CD4-positive, alpha-beta T cell treated with Interleukin-12 subunit alpha and Interleukin-12 subunit beta, for 1 hour (primary cell): ENCODE measurements around the gene TSPAN33.
A peak's percentile ranks its signal among the peaks of the same experiment; 100 is the strongest.

Experiments used
- DNase-seq: peaks from one replicate; pipeline ENCODE4 v3.0.0-alpha.2; 2020

The TSPAN33 gene

DNA sequence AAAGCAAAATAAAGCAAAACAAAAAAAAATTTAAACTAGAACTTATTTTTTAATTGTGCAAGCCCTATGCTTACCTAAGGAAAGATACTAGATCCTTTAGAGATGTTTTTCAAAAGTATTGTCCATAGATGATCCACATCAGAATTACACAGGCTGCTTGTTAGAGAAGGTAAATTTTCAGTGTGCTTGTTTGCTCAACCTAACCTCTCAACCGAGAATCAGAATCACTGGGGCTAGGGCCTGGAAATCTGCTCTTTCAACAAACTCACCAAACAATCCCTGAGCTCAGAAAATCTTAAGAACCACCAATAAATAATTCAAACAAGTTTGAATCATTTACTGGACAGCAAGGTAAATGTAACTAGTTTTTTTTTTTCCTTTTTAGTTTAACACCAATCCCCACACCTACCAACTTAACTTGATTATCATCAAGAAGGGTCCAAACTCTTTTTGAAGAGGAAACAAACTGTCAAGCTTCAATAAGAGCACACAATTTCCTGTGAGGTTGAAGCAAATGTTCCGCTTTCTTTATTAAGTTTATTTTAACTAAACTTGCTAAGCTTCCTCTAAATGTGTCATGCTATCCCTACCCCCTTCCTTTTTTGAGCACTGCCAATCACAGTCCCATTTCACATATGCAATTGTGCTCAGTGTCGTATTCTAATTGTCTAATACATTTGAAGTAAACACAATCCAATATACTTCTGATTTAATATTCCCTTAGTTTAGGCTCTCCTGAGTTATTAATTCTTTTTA, 7.4 kb upstream of the TSPAN33 start:
- peak; percentile 11 for DNase-seq

DNA sequence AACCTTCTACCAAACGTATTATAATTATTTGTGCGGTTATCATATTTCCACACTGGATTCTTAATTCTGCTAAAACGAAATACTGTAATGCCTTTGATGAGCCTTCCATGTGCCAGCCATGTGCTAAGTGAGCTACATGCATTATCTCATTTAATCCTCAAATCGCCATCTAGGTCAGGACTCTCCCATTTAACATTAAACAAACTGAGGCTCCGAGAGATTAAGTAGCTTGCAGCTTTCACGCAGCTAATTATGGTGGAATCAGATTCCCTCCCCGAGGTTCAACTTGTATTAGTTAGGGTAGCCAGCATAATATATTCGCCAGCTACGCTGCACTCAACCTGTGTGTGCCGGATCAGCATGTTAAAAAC, 798 bp upstream of the TSPAN33 start:
- DNase-seq, result no peak

DNA sequence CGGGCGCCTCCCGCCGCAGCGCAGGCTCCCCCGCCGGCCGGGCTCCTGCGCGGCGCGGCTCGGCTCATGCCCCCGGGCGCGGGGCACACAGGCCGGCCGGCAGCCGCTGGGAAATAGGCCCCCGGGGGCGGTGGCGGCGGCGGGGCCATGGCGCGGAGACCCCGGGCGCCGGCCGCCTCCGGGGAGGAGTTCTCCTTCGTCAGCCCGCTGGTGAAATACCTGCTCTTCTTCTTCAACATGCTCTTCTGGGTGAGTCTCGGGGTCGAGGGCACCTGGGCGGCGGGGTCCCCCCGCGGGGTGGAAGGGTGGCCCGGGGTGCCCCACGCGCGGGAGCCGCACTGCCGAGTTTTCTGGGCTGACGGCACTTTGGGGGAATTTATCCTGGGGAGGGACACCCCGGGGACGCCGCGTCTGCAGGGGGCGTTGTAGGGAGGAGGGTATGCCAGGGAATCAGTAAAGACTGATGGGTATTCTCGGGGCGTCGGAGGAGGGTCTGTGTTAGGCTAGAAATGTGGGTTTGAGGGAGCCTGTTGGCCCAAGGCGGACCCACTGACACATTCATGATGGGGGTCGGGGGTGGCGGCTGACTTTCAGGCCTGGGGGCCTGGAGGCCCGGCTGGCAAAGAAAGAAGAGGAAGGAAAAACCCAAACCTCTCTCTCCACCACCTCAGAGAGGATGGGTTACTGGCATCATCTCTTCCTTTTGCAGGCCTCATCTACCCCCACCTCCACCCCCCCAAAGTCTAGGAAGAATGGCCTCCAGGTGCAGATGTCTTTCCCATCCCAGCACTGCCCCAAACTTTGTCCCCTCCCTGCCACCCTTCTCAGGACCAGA, 544 bp downstream of the TSPAN33 start:
- peak; percentile 19 for DNase-seq

DNA sequence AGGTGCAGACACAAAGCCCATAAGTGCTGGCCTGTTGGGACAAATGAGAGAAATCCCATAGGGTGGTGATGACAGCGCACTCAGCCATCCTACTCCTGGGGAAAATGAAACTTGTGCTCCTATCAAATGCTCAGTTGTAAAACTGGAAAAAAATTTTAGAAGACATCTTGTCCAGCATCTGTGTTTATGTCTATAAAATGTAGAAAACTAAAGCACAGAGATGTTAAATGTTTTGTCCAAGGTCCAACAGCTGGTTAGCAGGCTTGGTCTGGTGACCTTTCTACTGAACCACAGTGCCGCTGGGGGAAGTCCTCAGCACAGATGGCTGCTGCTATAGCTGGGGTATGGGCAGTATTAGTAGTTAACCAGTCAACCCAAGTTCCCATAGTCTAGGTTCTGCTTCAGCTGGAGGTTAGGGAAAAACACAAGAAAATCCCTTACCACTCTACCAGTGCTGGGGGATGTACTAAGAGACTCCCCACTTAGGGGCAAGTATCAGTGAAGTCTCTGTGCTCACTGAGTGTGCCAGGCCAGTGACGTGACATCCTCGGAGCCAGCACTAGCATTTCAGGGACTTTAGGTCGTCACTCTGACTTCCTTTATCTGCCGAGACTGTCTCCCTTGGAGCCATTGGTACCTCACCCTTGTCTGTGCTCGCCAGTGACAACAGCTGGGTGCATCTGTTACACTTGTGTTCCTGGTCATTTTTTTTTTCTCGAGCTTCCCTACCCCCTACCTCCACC, 1.9 kb downstream of the TSPAN33 start:
- no peak for DNase-seq

DNA sequence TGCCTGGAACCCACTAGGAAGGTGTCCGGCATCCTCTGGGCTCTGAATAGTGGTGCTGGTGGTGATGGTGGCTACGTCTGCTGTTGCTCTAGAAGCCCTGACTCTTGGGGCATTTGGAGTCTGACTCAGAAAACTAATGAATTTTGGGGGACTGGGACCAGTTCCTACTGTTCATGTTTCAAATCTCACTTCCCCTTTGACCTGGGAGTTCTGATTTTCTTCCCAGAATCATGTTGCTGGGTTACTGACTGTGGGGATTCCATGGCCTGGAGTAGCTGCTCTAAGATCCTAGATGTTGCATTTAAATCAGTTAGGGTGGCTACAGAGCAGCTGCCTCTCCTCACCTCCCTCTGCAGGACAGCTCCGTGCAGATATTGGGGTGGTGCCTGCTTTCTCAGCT, 3.2 kb downstream of the TSPAN33 start:
- DNase-seq, result no peak

DNA sequence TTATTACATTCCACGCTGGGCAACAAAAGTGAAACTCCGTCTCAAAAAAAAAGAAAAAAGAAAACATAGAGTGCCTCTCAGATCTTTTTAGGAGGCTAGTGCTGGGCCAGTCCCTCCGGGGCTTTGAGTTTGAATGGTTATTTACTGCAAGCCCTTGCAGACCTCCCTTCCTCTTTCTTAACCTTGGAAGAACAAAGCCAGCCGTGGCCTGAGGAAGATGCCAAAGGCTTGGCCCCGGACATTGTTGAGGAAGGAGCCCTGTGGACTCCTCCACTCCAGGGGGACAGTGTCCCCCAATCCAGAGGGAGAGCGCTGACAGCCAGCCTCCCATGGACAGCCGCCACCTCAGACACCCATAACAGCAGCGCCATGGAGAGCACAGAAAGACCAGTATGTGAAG, 5.0 kb downstream of the TSPAN33 start:
- no peak for DNase-seq

DNA sequence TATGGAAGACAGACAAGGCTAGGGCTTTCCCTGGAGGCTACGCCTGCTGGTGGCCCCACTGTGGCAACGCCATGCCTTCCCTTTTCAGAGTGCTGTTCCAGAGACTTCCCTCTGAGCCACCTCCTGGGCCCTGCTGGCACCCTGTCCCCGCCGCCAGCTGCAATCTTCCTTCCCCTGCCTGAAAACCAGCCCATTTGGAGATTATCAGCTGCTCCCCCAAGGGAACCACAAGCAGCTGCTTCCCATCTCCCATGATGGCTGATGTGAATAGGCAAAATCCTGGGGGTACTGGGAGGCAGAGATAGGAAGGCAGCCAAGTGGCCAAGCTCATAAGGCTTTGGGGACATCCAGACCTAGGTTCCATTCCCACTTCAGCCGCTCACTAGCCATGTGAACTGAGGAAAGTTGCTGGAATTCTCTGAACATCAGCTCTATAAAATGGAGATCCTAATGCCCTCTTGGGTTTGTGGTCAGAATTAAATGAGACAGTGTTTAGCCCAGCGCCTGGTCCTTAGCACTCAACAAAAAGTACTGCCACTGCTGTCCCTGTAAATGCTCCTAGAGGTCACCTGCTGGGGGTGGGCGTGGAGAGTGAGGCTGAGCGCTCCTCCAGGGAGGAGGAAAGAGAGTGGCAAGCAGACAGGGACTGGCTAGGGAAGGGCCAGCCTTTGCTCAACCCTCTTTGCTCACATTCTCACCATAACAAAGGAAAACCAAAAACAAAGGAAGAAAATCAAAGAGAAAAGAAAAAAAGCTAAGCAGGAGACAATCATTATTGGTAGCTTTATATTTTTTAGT, 5.9 kb downstream of the TSPAN33 start:
- DNase-seq, result no peak

DNA sequence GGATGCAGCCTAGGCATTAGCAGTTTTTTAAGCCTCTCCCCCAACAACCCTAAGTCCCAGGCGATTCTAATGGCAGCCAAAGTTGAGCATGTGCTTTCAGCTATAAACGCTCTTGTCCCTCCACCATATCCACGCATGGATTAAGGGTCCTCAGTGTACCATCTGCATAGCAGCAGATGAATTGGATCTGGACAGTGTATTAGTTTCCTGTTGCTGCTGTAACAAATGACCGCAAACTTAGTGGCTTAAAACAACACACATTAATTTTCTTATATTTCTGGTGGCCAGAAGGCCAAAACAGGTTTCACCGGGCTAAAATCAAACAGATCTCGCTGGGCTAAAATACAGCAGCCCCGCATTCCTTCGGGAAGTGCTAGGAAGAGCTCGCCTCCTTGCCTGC, 13.1 kb downstream of the TSPAN33 start:
- DNase-seq, result no peak

DNA sequence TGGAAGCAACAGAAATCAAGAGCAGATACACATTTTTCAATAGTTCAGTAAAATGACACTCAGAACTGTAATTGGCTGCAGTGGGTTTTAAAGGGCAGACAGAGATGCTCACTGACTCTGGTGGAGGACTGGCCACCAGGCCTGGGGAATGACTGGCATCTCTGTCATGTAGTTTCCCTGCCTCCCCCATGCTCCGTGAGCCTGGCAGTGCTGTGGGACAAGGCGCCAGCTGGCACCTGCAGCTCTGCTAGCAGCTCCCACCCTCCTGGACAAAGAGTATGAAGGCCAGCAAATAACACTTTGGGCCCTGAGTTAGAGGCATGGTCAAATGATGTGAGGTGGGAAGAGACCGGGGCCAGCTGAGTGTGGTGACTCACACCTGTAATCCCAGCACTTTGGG, 15.0 kb downstream of the TSPAN33 start:
- DNase-seq, result no peak

DNA sequence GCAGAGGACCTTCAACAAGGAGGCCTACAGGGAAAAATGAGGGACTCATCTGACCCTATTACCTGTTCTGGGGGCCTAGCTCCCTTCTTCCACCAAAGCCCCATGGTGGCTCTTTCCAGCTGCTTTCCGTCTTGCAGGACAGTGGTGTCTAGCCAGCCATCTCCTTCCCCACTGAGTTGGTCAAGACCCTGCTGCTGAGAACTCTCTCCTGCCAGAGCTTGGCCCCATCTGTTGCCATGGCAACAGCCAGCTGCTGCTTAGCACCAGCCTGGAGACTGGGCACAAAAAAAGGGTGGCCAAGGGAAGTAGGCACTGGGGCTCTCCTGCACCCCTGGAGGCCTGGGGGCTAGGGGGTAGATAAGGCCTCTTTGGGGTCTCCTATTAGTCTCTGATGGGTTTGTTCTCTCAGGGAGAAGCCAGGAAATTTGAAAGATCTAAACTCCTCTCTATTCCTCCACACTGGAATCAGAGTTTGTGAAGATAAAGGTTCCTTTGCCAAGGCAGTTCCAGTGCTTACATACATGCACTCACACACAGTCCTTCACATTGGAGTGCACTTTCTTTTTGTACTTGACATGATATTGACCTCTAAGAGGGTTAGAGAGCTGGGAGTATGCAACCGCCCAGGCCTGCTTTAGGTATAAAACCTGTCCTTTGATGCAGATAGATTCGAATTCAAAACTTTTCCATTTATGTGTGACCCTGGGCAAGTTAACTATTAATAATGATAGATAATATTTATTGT, 15.8 kb downstream of the TSPAN33 start:
- no peak for DNase-seq

DNA sequence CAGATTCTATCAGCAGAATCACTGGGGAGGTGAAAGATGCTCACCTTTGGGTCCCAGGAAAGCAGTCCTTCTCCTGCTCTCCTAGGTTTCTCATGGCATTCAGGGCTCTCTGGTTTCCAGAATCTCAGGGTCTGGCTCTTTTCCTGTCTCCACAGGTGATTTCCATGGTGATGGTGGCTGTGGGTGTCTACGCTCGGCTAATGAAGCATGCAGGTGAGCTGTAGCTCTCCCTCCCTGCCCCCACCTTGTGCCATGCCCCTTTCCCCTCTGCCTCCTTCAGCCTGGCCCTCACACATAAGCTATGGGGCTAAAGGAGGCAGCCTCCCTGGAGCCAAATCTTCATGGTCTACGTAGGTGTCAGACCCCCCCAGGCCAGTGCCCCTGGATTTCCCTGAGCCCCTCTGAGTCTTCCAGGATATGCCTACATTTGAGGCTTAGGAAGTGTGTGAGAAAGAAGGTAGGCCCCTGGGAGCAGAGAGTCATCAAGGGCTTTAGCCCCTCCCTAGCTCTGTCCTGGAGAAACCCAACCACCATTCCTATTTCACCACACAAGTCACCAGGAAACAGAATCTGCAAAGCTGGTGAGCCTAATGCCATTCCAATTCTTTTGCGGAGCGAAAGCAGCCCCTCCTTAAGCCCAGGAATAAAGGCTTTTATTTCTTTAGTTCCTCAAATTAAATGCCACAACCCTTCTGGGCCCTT, 17.2 kb downstream of the TSPAN33 start:
- DNase-seq, result no peak

DNA sequence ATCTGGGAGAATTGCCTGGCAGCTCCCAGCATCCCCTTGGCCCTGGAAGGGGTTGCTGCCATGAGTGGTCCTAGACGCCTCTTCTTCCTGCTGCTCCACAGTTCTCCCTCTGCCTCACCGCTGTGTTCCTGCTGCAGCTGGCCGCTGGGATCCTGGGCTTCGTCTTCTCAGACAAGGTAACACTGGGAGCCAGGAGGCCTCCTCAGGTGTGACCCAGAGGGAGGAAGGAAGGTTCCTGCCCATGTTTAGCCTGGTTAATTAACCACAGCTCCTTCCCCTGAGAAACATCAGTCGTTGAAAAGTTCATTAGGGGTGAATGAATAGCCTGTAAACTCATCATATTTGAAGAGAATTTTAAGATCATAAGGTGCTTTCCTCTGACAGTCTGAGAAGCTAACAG, 18.2 kb downstream of the TSPAN33 start:
- no peak for DNase-seq

DNA sequence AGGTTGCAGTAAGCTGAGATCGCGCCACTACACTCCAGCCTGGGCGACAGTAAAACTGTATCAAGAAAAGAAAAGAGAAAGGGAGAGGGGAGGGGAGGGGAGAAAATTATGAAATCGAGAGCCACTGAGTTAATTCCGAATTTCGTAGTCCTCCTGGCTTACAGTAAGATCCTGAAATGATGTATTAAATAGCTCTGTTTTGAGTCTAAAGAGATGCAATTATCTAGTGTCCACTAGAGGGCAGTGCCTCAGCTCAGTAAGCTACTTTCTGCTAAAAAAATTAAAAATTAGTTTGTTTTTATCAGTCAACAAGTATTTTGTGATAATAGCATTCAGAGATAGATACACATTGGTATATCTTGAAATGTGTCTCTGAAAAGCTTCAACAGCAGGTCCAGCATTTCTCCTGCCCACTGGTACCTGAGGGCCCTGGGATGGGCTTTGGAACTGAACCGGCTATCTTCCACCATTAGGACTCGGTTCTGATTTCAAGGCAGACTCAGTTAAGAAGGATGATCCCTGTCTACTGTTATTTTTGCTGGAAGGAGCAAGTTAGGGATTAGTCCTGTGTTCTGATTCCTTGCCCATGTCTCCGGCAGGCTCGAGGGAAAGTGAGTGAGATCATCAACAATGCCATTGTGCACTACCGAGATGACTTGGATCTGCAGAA, 19.5 kb downstream of the TSPAN33 start:
- DNase-seq, result peak; percentile 49

DNA sequence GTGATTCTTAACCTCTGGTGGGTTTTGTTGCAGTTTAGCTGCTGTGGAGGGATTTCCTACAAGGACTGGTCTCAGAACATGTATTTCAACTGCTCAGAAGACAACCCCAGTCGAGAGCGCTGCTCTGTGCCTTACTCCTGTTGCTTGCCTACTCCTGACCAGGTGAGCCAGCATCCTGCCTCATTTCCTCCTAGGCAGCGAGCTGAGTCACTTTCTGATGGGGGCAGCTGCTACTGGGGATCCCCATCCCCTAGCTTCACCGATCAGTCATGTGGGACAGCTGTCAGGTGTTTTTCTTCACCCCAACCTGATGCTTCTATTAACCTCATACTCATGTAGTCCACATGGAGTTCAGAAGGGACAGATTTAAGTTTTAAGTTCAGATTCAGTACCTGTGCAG, 22.2 kb downstream of the TSPAN33 start:
- no peak for DNase-seq

DNA sequence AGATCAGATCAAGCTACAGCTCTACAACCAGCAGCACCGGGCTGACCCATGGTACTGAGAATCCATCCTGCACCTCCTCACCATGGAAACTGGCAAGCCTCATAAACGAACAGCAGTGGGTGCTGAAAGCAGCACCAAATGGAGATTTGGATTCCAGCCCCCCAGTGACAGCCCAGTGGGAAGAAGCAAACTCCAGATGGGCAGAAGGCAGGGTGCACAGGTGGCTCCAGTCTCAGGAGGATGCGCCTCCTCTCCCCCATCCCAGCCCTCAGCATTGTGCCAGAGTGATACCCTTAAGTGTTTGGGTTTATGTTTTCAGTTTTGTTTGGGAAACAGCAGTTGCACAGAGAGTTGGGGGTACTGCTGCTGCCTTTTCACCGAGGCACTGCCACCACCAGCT, 23.3 kb downstream of the TSPAN33 start:
- DNase-seq, result no peak

DNA sequence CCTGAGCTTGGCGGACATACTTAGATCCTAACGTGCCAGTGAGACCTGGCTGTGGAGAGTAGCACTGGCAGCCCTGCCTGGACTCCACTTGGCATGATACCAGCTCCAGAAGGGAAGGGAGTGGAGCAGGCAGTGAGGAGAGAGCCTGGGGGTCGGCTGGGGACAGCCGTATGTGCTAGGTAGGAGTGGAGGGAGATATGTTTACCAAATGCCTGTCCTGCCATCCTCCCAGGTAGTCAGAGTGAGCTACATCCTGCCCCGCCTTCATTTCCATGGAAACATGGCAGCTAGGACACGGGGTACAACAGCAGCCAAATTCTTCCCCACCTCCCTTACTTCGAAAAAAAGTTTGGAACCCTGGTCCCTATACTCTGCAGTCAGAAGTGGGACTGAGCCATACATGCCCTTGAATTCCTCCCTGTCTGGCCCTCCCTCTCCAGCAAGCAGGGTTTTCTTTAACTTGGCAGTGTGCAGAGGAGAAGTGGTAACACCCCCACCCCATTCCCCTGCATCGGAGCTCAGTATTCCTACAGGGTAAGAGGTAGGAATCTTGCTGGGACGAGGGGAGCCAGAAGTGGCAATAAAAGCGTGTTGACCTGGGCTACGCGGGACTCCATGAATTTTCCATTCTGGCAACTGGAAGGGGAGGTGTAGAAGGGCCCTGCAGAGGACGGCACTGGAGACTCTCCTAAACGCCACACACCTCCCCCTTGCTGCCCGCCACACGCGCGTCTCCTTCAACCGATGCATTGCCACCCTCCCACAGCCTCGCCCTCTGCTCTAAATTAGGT, 23.9 kb downstream of the TSPAN33 start:
- no peak for DNase-seq

DNA sequence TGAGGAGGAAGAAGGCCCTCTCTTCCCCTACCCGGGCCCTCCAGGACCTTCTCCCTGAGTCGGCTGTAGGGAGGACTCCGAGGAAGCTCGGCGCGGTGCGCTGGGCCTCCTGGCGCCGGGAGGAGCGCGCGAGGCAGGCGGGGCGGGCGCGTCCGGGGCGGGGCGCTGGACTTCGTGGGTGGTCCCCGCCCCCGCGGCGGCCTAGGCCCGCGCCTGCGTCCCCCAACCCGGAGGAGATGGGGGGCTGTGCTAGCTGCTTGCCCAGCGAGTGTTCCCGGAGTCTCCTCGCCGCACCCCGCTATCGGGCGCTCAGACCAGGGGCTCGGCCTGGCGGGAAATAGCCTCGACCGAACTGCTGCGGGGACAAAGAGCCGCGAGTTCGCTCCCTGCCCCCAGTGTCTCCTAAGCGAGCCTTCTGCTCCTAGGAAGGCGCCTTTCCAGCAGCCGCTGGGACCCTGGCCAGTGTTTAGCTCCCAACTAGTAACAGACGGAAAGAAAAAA, 24.7 kb downstream of the TSPAN33 start:
- peak; percentile 14 for DNase-seq

DNA sequence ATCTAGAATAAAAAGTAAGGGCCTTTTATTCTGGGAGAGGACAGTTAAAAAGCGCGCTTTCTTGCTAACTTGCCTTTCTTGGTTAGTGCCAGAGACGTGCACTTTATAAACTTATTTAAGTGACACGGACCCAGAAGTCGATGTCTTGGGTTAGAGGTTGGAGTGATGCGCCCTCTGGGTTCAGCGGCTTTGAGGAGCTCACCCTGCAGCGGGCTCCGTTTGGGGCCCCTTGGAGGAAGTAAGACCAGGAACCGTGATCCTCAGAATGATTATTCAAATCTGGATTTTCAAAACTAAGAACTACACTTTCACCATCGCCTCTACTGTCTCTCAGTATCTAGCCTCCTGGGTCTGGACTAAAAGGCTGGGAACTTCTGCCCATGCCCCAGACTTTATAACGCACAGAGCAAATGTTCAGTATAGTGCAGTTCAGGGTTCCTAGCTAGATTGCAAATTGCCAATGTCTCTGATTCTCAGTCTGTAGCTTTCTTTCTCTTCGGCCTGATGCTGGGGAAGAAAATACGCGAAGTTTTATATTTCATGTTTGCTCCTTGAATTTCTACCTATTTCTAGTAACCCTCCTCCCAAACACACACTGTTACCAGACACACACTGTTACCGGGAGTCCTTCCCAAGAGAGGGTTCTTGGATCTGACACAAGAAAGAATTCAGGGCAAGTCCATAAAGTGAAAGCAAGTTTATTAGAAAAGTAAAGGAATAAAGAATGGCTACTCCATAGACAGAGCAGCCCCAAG, 25.4 kb downstream of the TSPAN33 start:
- peak; percentile 3 for DNase-seq

DNA sequence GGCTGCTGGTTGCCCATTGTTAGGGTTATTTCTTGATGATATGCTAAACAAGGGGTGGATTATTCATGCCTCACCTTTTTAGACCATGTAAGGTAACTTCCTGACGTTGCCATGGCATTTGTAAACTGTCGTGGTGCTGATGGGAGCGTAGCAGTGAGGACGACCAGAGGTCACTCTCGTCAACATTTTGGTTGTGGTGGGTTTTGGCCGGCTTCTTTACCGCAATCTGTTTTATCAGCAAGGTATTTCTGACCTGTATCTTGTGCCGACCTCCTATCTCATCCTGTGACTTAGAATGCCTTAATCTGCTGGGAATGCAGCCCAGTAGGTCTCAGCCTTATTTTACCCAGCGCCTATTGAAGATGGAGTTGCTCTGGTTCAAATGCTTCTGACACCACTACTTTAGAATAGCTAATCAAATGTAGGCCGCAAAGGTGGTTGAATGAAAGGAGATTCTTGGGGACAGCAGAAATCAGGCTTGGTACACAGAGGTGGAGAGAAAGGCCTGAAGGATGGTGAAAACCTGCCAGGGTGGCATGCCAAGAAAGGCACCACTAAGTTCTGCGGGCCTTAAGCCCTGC, 26.0 kb downstream of the TSPAN33 start:
- DNase-seq, result no peak
